HG03521 (cell line): ENCODE data around the gene ADGRG4.
A peak's percentile ranks its signal among the peaks of the same experiment; 100 is the strongest.
"Not testable (repeated sequence)": the region's sequence is repeated elsewhere in the genome, so short reads cannot be mapped to it uniquely, and the experiment has no call there.

Experiments used
- ATAC-seq: cut with Tn5 transposase; IDR thresholded peaks from one replicate; pipeline ENCODE4 v1.9.1; 2021; ENCODE audit warnings: mild to moderate bottlenecking, moderate library complexity; ENCODE audit not compliant: unreplicated experiment

Gene ADGRG4

GRCh38 chrX:136380010-136380769 is 79.4 kb downstream of the ADGRG4 start:
- ATAC-seq, result no peak

DNA sequence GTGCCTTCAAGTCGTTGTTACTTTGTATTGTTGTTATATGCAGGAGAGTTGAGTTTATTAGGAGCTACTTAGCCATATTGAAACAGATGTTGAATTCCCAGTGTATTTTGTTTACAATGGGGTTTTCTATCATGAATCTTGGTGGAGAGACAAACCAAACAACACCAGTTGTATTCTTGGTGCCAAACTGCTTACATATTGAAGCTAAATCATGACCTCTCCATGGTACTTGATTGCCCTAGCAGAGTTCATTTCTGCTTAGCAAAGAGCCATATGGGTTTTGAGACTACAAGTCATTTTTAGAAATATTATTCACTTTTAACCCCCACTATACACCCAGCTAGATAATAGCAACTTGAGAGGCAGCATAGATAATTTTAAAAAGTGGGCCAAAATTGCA is 85.4 kb downstream of the ADGRG4 start:
- ATAC-seq, result no peak

- no peak for ATAC-seq
These were observed 86.1 kb downstream of the ADGRG4 start for GRCh38 chrX:136386826-136387225.

- ATAC-seq, result no peak
These were observed 87.3 kb downstream of the ADGRG4 start for GRCh38 chrX:136387951-136388502.

GRCh38 chrX:136390921-136391320 is 90.2 kb downstream of the ADGRG4 start:
- ATAC-seq, result no peak

- no peak for ATAC-seq
These were observed 94.5 kb downstream of the ADGRG4 start for GRCh38 chrX:136395271-136395670.

DNA sequence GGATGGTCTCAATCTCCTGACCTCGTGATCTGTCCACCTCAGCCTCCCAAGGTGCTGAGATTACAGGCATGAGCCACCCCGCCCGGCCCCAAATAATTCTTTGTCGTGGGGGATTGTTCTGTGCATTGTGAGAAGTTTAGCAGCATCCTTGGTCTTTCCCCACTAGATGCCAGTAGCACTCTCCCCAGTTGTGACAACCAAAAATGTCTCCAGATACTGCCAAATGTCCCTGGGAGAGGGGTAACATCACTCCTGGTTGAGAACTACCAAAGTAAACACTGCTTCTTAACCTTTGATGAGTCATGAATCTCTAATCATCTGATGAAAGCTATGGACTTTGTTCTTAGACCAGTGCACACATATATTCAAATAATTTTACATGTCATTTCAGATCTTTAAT is 96.2 kb downstream of the ADGRG4 start:
- no peak for ATAC-seq

DNA sequence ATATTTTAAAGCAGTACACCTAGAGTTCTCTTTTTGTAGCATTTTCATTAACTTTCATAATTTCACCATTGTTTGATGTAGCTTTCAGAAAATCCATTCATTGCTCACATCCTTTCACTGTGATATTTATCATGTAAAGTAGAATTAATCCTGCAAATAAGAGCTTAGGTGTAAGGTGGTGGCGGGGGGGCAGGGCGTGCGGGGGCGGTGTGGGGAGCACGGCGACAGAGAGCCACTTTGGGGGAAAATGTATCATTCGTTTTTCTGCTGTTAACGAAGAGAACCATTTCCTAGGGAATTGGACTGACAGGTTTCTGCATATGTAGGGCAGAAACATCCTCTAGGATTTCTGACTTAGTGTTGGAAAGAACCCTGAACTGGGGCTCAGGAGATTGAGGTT is 104.4 kb downstream of the ADGRG4 start:
- no peak for ATAC-seq

DNA sequence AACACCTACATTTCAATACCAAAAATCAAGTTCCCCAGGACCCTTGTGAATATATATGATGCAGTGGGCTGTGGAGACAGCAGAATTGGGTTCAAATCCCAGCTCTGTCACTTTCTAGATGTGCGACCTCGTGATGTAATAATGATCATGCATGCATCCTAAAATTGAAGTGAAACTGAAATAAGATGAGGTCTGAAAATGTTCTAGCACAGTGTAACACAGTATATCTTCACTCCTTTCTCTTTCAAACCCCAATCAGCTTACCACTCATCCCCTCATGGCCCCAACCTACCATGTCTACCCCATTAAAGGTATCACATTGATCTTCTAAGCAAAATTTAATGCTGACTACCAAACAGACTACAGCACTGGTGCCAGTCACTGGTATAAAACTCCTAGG is 117.0 kb downstream of the ADGRG4 start:
- peak; percentile 43 for ATAC-seq

GRCh38 chrX:136421338-136421737 is 120.6 kb downstream of the ADGRG4 start:
- no peak for ATAC-seq

DNA sequence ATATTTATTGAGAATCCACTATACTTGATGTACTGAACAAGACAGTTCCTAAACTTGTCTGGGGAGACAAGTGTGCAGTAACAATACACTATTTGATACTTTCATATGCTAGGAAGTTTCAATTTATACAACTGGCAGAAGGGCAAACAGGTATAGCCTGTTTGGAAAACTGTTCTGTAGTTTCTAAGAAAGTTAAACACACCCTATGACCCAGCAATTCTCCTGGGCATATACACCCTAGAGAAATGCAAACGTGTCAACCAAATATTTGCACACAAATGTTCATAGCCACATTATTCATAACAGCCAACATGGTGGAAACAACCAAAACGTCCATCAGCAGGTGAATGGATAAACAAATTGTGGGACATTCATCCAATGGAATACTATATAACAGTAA is 123.0 kb downstream of the ADGRG4 start:
- ATAC-seq, result no peak

GRCh38 chrX:136425996-136426395 is 125.2 kb downstream of the ADGRG4 start:
- ATAC-seq, result no peak

DNA sequence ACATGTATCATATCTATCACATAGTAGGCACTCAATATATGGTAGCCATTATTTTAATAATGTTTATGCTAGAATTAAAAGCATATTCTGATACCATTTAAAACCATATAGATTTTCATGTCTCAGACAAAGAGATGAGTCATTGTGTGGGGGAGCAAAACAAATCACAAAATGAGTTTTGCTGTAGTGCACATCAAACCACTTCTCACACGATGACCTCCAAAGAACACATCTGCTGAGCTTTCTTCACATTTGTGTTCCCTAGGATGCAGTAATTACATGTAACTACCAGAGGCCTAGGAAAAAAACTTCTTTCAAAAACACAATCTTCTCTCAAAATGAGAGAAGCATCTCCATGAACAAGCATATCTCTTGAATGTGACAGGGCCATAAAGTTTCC is 130.9 kb downstream of the ADGRG4 start:
- no peak for ATAC-seq

GRCh38 chrX:136437774-136438173 is 137.0 kb downstream of the ADGRG4 start:
- ATAC-seq, result no peak

DNA sequence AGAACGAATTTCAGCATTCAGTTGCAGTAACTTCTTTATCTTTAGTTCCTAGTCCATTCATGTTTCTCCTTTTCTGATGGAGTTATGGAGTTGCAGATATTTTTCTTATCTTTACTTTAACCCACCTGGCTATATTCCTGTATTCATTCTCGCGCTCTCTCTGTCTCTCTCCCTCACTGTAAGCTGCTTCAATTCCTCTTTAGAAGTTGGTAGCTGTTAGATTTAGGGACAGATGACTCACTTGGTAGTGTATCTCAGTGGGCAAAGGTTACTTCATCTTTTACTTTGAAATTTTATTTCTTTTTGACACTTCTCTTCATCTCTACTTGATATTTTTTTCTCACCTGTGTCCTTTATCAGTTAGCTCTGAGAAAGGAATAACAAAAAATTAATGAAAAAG is 137.4 kb downstream of the ADGRG4 start:
- ATAC-seq, result no peak

DNA sequence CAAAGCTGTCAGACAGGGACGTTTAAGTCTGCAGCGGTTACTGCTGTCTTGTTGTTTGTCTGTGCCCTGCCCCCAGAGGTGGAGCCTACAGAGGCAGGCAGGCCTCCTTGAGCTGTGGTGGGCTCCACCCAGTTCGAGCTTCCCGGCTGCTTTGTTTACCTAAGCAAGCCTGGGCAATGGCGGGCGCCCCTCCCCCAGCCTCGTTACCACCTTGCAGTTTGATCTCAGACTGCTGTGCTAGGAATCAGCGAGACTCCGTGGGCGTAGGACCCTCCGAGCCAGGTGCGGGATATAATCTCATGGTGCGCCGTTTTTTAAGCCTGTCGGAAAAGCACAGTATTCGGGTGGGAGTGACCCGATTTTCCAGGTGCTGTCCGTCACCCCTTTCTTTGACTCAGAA is 144.9 kb downstream of the ADGRG4 start:
- not testable (repeated sequence) for ATAC-seq

GRCh38 chrX:136446208-136446607 is 145.4 kb downstream of the ADGRG4 start:
- no peak for ATAC-seq

- ATAC-seq, result no peak
These were observed 146.5 kb downstream of the ADGRG4 start for GRCh38 chrX:136447308-136447707.

DNA sequence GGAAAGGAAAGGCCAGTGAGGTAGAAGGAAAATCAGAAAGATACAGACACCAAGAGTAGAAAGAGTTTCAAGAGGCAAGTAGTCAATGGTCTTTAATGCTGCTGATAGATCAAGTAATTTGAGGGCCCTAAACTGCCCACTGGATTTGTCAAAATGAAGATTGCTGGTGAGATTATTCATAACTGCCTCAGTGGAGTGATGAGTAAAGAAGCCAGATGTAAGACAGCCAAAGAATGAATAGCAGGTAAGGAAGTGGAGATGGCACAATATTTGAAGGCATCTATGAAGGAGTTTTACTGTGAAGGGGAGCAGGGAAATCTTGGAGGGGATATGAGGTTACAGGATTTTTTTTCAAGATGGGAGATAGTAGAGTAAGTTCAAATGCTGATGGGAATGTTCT is 147.2 kb downstream of the ADGRG4 start:
- no peak for ATAC-seq

- ATAC-seq, result no peak
These were observed 149.5 kb downstream of the ADGRG4 start for GRCh38 chrX:136450050-136450830.

- no peak for ATAC-seq
These were observed 151.9 kb downstream of the ADGRG4 start for GRCh38 chrX:136452614-136453013.

DNA sequence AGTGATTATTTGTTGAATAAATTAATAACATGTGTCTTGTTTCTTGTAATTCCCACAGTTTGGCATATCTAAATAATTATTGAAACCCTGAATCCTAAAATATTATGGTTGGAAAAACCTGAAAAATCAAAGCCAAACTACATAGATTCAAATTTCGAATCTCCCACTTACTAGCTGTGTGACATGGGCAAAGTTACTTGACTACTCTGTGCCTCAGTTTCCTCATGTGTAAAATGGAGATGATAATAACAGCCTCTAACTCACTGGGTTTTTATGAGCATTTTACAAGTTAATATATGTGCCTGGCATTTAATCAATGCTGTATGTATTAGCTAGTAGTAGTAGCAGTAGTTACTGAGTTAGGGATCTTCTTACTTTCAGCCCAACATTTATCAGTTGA is 152.4 kb downstream of the ADGRG4 start:
- ATAC-seq, result no peak
